PC-9 (cell line): ENCODE measurements around the gene IFITM5.

ENCODE experiments used
- CTCF ChIP-seq: fragments of 200-600 bp; sonication (generic); conservative IDR thresholded peaks from 2 replicates; pipeline ENCODE4 v1.6.1; 2017; ENCODE audit warnings: mixed run types, antibody characterized with exemption, mild to moderate bottlenecking, moderate library complexity
- EZH2 ChIP-seq: fragments of 200-600 bp; sonication (generic); IDR thresholded peaks from 2 replicates; pipeline ENCODE4 v1.8.0; 2017; ENCODE audit warnings: antibody characterized with exemption, low read depth

GRCh38 chr11:325796-326591 lies 26.7 kb upstream of the IFITM5 start:
- no peak for TF ChIP-seq CTCF
- TF ChIP-seq EZH2: no peak
